Ecto neural progenitor cell (in vitro differentiated cells): ENCODE data around the gene VEZF1.
A peak's percentile ranks its signal among the peaks of the same experiment; 100 is the strongest.

ENCODE experiments used
- DNase-seq: peaks from one replicate; pipeline ENCODE4 v3.0.0-alpha.2; 2018; ENCODE audit warnings: low spot score

The VEZF1 gene

GRCh38 chr17:57999010-57999495 is 11.0 kb upstream of the VEZF1 start:
- no peak for DNase-seq

GRCh38 chr17:57997085-57997809 is 9.2 kb upstream of the VEZF1 start:
- DNase-seq = no peak

GRCh38 chr17:57995076-57995956 is 7.3 kb upstream of the VEZF1 start:
- DNase-seq = peak; percentile 76

- no peak for DNase-seq
These were observed 6.4 kb upstream of the VEZF1 start for GRCh38 chr17:57994436-57994835.

- DNase-seq = no peak
These were observed 5.7 kb upstream of the VEZF1 start for GRCh38 chr17:57993471-57994365.

GRCh38 chr17:57991537-57991936 is 3.5 kb upstream of the VEZF1 start:
- no peak for DNase-seq

- no peak for DNase-seq
These were observed 2.0 kb upstream of the VEZF1 start for GRCh38 chr17:57990037-57990436.

GRCh38 chr17:57988301-57989250 is 522 bp upstream of the VEZF1 start:
- DNase-seq = peak; percentile 89

GRCh38 chr17:57986841-57987580 is 1.0 kb downstream of the VEZF1 start:
- DNase-seq = peak; percentile 70

- DNase-seq = no peak
These were observed 2.4 kb downstream of the VEZF1 start for GRCh38 chr17:57985675-57985974.

GRCh38 chr17:57984936-57985674 is 2.9 kb downstream of the VEZF1 start:
- DNase-seq = no peak

GRCh38 chr17:57984261-57984890 is 3.7 kb downstream of the VEZF1 start:
- DNase-seq = no peak

- no peak for DNase-seq
These were observed 4.6 kb downstream of the VEZF1 start for GRCh38 chr17:57983446-57983845.

- DNase-seq = no peak
These were observed 5.4 kb downstream of the VEZF1 start for GRCh38 chr17:57982452-57983170.

- DNase-seq = no peak
These were observed 7.5 kb downstream of the VEZF1 start for GRCh38 chr17:57980522-57980921.

GRCh38 chr17:57979076-57979475 is 9.0 kb downstream of the VEZF1 start:
- no peak for DNase-seq

- no peak for DNase-seq
These were observed 11.5 kb downstream of the VEZF1 start for GRCh38 chr17:57976594-57976993.

GRCh38 chr17:57975044-57975443 is 13.0 kb downstream of the VEZF1 start:
- DNase-seq = no peak
